H1 (cell line): ENCODE data around the gene SRPX2. TPM values are rescaled to one million over a fixed set of nuclear protein-coding genes. Genes with fewer than 3 reads are reported as not detected.

Source experiments
- BCL11A ChIP-seq, 2 experiments: IDR thresholded peaks; one replicate each; pipeline ENCODE4 v1.6.1; 2011; ENCODE audit warnings: low read depth in 2 of 2, low read length in 2 of 2, mild to moderate bottlenecking in 2 of 2
- CHD7 ChIP-seq: fragments of 300-600 bp; sonication (generic); IDR thresholded peaks from 2 replicates; pipeline ENCODE4 v1.7.1; 2012; ENCODE audit warnings: low read length, moderate library complexity, mild to moderate bottlenecking, inconsistent platforms; ENCODE audit not compliant: insufficient replicate concordance
- EGR1 ChIP-seq: IDR thresholded peaks from 2 replicates; pipeline ENCODE4 v1.6.1; 2011; ENCODE audit warnings: low read depth, low read length, borderline replicate concordance
- HDAC6 ChIP-seq: IDR thresholded peaks from one replicate; pipeline ENCODE4 v1.7.1; 2012; ENCODE audit warnings: low read depth, mild to moderate bottlenecking, inconsistent platforms, low read length, moderate library complexity
- JUND ChIP-seq: IDR thresholded peaks from 2 replicates; pipeline ENCODE4 v1.6.1; 2011; ENCODE audit warnings: mild to moderate bottlenecking, improper control_type of control experiment, low read length
- TAF7 ChIP-seq: optimal IDR thresholded peaks from 2 replicates; pipeline ENCODE3; 2011; ENCODE audit warnings: low read depth, mild to moderate bottlenecking, inconsistent platforms, low read length, moderate library complexity, borderline replicate concordance
- polyA plus RNA-seq, 7 experiments: library from polyadenylated mRNA; depleted of rRNA in 3 of 7; stranded (reverse) in 5 of 7; unstranded in 2 of 7; fragments of >200 nt in 5 of 7; fragments of 200-250 nt in 2 of 7; gene quantifications; 1 replicate in 5 of 7; 2 replicates in 1 of 7; 4 replicates in 1 of 7; pipeline versions ENCODE4 v1.2.1 to v1.2.3, GENCODE V29; 2011 to 2013; ENCODE audit warnings: missing spikeins in 2 of 7, mixed read lengths in 2 of 7
- total RNA-seq: library from RNA; stranded (reverse); fragmentation: NEBNext Ultra II Directional; extraction: Animal tissue kit (Norgen Biotek cat#: 25700); gene quantifications from 2 replicates; pipeline ENCODE4 v1.2.1, GENCODE V29; 2021

SRPX2 gene
- total and polyA plus RNA-seq, 2 of the 8 experiments (the other 6 are each of a cell fraction or from before 2014, with no cell fraction given) = not detected

- TF ChIP-seq CHD7 (no peak), HDAC6 (no peak), JUND (no peak), EGR1 (no peak), BCL11A (IDR thresholded peaks at IDR 0.05; ENCODE audit: low read depth in 2 of 2, low read length in 2 of 2) (no peak), TAF7 (no peak)
Observed at GRCh38 chrX:100642290-100642689, 1.7 kb upstream of the SRPX2 start (continued).
